ENCODE data around the gene CDK1.

Gene CDK1

GRCh38 chr10:60778214-60778970 is at the start of gene CDK1:
Gene CDK1 (plus strand): TSS chr10:60778478. CDS start chr10:60780166, 1,688 bp downstream.
- DNase-seq (ENCODE audit: low read depth), result peak; percentile 86

GRCh38 chr10:60729106-60729505 is 49.2 kb upstream of the CDK1 start:
- no peak for DNase-seq (ENCODE audit: low read depth)

GRCh38 chr10:60731134-60731885 is 47.0 kb upstream of the CDK1 start:
- DNase-seq (ENCODE audit: low read depth), result no peak

- DNase-seq (ENCODE audit: low read depth), result no peak
Observed at GRCh38 chr10:60732198-60732806, 46.0 kb upstream of the CDK1 start.

GRCh38 chr10:60732807-60733516 is 45.3 kb upstream of the CDK1 start:
- peak; percentile 17 for DNase-seq (ENCODE audit: low read depth)

GRCh38 chr10:60733517-60733822 is 44.8 kb upstream of the CDK1 start:
- DNase-seq (ENCODE audit: low read depth), result no peak

GRCh38 chr10:60733826-60734225 is 44.5 kb upstream of the CDK1 start:
- DNase-seq (ENCODE audit: low read depth), result no peak

GRCh38 chr10:60734226-60734625 is 44.1 kb upstream of the CDK1 start:
- no peak for DNase-seq (ENCODE audit: low read depth)

GRCh38 chr10:60735244-60735643 is 43.0 kb upstream of the CDK1 start:
- no peak for DNase-seq (ENCODE audit: low read depth)

GRCh38 chr10:60737242-60737641 is 41.0 kb upstream of the CDK1 start:
- no peak for DNase-seq (ENCODE audit: low read depth)

- DNase-seq (ENCODE audit: low read depth), result no peak
Observed at GRCh38 chr10:60739558-60739957, 38.7 kb upstream of the CDK1 start.

GRCh38 chr10:60742512-60742911 is 35.8 kb upstream of the CDK1 start:
- no peak for DNase-seq (ENCODE audit: low read depth)

- DNase-seq (ENCODE audit: low read depth), result no peak
Observed at GRCh38 chr10:60747817-60748469, 30.3 kb upstream of the CDK1 start.

- DNase-seq (ENCODE audit: low read depth), result no peak
Observed at GRCh38 chr10:60753152-60753551, 25.1 kb upstream of the CDK1 start.

GRCh38 chr10:60753817-60754216 is 24.5 kb upstream of the CDK1 start:
- DNase-seq (ENCODE audit: low read depth), result no peak

GRCh38 chr10:60757420-60757895 is 20.8 kb upstream of the CDK1 start:
- no peak for DNase-seq (ENCODE audit: low read depth)

- DNase-seq (ENCODE audit: low read depth), result no peak
Observed at GRCh38 chr10:60759181-60759580, 19.1 kb upstream of the CDK1 start.

- DNase-seq (ENCODE audit: low read depth), result no peak
Observed at GRCh38 chr10:60760711-60761210, 17.5 kb upstream of the CDK1 start.

GRCh38 chr10:60762554-60762953 is 15.7 kb upstream of the CDK1 start:
- DNase-seq (ENCODE audit: low read depth), result no peak

GRCh38 chr10:60767424-60767823 is 10.9 kb upstream of the CDK1 start:
- no peak for DNase-seq (ENCODE audit: low read depth)

- no peak for DNase-seq (ENCODE audit: low read depth)
Observed at GRCh38 chr10:60769406-60769805, 8.9 kb upstream of the CDK1 start.
